ENCODE results near the gene ELMOD3. TPM values are rescaled to one million over a fixed set of nuclear protein-coding genes. Genes with fewer than 3 reads are reported as not detected.
"Not testable (repeated sequence)": the region's sequence is repeated elsewhere in the genome, so short reads cannot be mapped to it uniquely, and the experiment has no call there.

The ELMOD3 gene
- polyA plus RNA-seq, 3 donors, result 24.3 to 28.6 (median 25.1) TPM

DNA sequence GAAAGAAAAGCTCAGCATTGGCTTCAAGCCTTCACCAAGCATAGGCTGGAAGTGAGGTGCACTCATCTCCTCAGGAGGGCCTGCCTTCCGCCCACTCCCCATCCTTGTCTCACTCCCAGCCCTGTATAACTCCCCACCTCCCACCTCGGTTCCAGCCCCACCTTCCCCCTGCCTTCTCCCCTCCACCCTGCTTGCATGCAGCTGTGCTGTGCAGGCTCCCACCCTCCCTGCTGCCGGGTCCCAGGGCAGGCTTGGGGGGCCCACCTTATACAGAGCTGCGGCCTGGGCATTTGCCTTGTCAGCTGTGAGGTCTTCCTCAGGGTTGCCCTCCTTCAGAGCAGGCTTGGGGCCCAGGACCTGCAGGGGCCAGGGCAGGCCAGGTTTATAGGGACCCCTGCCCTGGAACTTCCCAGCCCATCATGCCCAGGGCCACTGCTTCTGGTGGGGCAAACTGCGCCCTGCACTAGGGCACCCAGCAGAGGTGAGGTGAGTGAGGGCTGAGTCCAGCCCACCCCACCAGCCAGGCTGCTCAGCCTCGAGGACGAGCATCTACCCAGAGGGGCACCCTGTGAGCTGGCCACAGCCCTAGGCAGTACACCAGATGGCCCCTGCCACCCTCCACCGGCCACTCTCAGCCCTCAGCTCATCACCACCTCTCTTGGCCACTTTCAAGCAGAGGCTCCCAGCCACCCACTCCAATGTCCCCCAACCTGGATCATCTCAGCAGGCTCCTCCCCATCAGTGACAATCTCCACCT lies 44.0 kb downstream of the ELMOD3 start:
- no peak for DNase-seq (ENCODE audit: low read depth in 3 of 3, low spot score in 2 of 3)

DNA sequence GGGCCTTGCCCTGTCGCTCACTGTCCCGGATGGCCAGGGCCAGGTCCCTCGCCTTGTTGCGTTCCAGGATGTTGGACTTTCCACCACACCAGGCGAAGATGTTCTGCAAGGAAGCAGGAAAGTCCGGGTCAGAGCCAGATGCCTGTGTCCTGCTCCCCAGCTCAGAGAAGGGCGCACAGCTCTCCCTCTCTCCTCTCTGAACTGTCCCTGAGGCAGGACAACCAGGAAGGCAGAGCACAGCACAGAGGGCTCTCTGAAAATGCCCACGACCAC lies 44.5 kb downstream of the ELMOD3 start:
- no peak for DNase-seq (ENCODE audit: low read depth in 3 of 3, low spot score in 2 of 3)

GRCh38 chr2:85400023-85400422 lies 45.5 kb downstream of the ELMOD3 start:
- no peak for DNase-seq (ENCODE audit: low read depth in 3 of 3, low spot score in 2 of 3)

DNA sequence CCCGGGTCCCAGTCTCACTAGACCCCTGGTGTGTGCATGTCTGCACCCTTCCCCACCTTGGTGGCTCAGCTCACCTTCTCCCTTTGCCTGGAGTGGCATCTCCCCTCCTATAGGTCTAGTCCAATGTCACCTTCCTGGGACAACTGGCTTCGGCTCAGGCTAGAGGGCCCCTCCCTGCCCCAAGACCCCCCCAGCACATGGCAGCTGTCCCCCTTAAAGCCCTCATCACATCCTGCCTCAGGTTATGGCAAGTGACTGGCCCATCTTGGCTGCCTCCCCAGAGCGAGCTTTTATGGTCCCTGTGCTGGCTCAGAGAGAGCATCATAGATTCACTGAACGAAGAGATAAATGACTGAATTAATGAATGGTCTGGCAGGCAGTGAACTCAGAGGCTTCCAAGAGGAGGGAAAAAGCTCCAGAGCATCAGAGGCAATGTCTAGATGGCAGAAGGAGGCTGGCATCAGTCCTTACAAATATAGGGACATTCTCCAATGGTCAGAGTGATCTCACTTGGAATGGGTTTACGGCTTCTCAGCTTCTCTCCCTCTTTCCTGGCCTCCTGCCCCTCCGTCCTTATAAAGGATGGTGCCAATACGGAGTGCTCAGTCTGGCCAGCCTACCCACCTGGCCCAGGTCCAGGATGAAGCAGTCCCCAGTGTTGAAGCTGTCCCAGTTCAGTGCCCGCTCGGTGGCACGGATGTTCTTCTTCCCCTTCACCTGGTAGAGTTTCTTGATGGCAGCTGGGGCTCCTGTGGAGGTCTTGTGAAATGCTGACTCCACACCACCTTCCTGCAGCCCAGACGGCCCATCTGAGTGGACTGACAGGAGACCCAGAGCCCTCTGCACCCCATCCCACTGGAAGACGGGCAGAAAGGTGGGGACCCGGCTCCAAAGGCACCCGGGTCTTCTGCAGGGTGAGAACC lies 46.2 kb downstream of the ELMOD3 start:
- no peak for DNase-seq (ENCODE audit: low read depth in 3 of 3, low spot score in 2 of 3)

DNA sequence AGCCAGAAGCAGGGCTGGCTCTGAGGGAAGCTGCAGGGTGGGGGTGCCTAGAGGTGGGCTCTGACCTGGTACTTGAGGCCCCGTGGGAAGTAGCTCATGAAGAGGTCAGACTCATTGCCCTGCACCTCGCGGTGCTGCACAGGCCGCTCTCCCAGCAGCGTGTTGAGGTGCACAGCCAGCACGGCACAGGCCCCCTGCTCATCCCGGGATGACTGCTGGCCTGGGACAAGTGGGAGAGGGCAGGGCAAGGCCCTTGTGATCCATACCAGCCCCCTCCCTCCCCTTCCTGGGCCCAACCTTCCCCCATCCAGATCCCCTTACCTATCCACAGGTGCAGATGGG lies 46.9 kb downstream of the ELMOD3 start:
- DNase-seq (ENCODE audit: low read depth in 3 of 3, low spot score in 2 of 3), result no peak

- no peak for DNase-seq (ENCODE audit: low read depth in 3 of 3, low spot score in 2 of 3)
These were observed 47.3 kb downstream of the ELMOD3 start for GRCh38 chr2:85401844-85402243.

DNA sequence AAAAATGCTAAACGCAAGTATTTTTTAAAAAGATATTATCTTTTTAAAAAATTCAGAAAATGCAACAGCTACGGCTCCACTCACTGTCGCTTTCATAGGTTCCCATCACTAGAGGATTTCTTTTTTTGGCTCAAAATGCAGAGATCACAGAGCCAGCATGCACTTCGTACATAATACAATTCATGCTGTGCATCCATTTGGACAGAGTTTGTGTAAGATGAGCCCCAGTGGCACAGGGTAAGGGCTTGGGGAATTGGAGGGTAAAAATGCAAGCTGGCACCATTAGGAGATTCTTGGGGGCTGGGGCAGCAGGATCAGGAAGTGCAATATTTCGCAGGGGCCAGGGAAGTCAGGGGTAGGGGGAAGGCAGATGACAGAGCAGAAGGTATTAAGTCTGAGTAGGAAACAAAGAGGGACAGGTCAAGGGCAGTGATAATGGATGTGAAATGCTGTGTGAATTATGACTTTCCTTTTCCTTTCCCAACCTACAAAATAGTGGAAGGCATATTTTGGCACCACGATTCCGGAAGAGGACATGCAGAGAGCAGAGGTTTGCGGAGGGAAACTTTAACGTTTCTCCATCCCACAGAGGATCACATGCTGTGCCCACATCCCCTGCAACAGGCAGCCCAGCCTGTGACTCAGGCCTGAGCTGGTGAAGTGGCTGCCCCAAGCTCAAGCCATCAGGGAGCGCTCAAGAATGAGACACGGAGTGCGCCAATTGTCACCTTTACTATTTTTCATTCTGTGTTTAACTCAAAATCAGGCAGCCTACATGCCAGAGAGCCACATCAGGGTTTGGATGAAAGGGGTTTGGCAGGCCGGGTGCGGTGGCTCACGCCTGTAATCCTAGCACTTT lies 50.9 kb downstream of the ELMOD3 start:
- DNase-seq (ENCODE audit: low read depth in 3 of 3, low spot score in 2 of 3), result no peak

- no peak for DNase-seq (ENCODE audit: low read depth in 3 of 3, low spot score in 2 of 3)
These were observed 55.4 kb downstream of the ELMOD3 start, which contains the start of gene CAPG for GRCh38 chr2:85409845-85410583. CAPG (minus strand) TSS chr2:85410366; CDS start chr2:85402145, 8,221 bp downstream.

GRCh38 chr2:85410584-85411404 lies 56.2 kb downstream of the ELMOD3 start:
- DNase-seq (ENCODE audit: low read depth in 3 of 3, low spot score in 2 of 3), result no peak

- DNase-seq (ENCODE audit: low read depth in 3 of 3, low spot score in 2 of 3), result no peak
These were observed 56.8 kb downstream of the ELMOD3 start for GRCh38 chr2:85411405-85411748.

GRCh38 chr2:85413592-85414420 lies 59.2 kb downstream of the ELMOD3 start:
- no peak for DNase-seq (ENCODE audit: low read depth in 3 of 3, low spot score in 2 of 3)

DNA sequence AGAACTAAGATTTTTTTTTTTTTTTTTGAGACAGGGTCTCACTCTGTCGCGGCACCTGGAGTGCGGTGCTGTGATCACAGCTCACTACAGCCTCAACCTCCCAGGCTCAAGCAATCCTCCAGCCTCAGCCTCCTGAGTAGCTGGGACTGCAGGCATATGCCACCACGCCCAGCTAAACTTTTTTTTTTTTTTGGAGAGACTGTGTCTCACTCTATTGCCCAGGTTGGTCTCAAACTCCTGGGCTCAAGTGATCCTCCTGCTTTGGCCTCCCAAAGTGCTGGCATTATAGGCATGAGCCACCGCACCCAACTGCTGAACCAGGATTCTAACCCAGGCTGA lies 59.8 kb downstream of the ELMOD3 start:
- DNase-seq (ENCODE audit: low read depth in 3 of 3, low spot score in 2 of 3), result not testable (repeated sequence)

GRCh38 chr2:85414761-85415553 lies 60.4 kb downstream of the ELMOD3 start:
- no peak for DNase-seq (ENCODE audit: low read depth in 3 of 3, low spot score in 2 of 3)

DNA sequence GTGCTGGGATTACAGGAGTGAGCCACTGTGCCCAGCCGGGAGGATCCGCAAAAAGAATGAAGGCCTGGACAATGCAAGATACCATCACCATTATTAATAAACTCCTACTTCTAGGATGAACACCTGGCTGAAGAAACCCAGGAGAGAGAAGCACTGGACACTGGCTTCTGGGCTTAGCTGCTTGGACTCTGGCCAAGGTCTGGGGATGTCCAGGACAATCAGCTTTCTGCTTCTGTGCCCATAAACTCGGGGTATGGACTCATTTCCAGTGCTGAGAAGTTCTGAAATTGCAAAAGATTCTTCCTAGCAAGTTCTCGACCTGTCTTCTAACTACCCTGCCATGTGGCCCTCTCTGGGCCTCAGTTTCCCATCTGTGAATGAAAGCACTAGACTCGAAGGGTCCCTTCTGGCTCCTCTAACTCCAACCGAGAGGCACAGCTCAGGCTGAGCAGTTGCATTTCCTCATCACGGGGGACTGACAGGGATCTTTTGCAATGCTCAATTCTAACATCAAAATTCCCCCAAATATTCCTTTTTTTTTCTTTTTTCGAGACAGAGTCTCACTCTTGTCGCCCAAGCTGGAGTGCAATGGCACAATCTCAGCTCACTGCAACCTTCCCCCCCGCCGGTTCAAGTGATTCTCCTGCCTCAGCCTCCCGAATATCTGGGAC lies 61.5 kb downstream of the ELMOD3 start:
- no peak for DNase-seq (ENCODE audit: low read depth in 3 of 3, low spot score in 2 of 3)

DNA sequence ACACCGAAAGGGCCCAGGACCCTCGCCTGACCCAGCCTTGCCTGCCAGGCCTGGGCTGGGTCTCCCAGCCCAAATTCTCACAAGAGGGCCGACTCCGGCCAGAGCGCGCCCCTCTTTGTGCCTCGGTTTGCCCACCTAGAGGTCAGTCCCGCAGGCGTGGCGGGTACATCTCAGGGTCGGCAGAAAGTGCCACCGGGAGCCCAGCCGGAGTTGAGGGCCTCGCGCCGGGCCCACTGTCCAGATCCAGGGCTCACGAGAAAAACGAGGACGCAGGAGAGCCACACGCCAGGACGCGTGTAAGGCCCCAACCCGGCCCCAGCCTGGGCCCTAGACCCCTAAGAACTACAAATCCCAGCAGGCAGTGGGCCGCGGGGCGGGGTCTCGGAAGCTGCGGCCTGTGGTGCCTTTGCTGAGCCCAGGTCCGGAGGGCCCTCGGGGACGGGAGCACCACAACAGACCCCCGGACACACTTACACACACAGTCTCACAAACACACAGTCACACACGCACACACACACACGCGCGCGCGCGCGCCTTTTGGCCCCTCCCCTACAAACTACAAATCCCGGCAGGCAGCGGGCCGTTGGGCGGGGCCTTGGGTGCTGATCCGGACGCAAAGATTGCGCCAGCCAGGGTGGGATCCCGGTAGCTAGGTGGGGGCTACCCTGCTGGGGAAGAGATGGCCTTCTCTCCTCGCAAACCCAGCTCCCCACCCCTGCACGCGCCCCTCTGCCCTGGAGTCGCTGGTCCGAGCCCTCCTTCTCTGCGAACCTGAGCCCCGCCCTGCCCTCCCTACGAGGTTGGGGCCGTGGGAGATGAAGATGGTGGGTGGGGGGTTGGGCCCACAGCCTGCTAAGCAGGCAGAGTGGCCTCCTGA lies 63.8 kb downstream of the ELMOD3 start, which contains the start of gene SH2D6:
Gene SH2D6, plus strand, starts transcription at position 583 of the 877 bp plus-strand sequence. CDS start 10,752 bp downstream, outside the sequence.
- DNase-seq (ENCODE audit: low read depth in 3 of 3, low spot score in 2 of 3), result no peak

DNA sequence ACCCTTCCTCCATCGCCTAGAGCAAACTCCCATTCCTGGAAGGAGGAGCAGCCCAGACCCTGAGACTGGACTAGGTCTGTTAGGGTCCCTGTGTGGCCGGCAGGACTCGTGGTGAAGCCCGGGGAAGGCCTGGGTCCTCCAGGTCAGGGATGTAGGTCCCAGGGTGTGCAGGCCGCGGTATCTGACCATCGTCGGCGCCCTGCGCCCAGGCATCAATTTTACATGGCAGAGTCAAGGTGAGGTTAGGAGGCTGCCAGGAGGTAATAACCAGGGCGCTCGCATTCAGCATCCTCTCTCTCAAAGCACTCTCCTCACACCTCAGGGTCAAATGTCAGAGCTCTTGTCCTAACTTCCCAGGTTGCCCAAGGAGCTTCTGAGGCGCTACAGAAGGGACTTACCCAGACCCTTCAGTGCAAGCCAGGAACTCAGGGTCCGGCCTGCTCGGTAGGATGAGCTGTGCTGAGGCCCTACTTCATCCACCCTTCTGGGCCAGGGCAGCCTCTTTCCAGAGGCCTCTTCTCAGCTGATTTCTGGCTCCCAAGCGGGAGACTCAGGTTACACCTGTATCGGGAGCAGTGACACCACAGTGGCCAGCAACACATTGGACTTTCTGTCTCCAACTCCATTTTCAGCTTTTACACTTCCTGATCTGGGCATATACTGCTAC lies 64.6 kb downstream of the ELMOD3 start:
- no peak for DNase-seq (ENCODE audit: low read depth in 3 of 3, low spot score in 2 of 3)

Data from right renal cortex interstitium (tissue), 3 donors.